Fibroblast of pulmonary artery (primary cell): ENCODE measurements around the gene SEC62.

ENCODE experiments used
- DNase-seq: peaks from one replicate; pipeline ENCODE4 v3.0.0-alpha.2; 2010; ENCODE audit warnings: low read depth
- H3K4me3 ChIP-seq: replicated peaks from 2 replicates; pipeline ENCODE4 v1.5.1; 2011; ENCODE audit warnings: low read depth, mild to moderate bottlenecking, control low read depth, low read length, moderate library complexity
- TF ChIP-seq, protein P1 (sequence below): IDR thresholded peaks from 2 replicates; pipeline ENCODE4 v1.5.1; 2011; ENCODE audit warnings: mild to moderate bottlenecking, control low read depth, low read length, inconsistent platforms; ENCODE audit errors: missing control alignments

The SEC62 gene

DNA sequence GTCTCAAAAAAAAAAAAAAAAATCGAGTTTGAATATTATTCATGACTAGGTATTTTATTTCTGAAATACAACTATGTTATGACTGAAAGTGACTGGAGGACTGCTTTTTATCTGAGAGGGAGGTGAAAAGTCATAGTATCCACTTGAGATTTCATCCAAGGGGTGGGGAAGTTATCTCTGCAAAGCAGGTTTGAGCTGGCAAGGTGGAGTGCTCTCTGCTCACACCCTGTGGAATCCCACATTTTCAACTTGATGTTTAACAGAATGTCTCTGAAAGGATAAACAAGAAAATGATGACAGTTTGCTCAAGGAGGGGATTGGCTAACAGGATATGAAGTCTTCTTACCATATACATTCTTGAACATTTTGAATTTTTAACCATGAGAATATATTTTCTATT lies 27.3 kb upstream of the SEC62 start:
- TF ChIP-seq, protein P1, sequence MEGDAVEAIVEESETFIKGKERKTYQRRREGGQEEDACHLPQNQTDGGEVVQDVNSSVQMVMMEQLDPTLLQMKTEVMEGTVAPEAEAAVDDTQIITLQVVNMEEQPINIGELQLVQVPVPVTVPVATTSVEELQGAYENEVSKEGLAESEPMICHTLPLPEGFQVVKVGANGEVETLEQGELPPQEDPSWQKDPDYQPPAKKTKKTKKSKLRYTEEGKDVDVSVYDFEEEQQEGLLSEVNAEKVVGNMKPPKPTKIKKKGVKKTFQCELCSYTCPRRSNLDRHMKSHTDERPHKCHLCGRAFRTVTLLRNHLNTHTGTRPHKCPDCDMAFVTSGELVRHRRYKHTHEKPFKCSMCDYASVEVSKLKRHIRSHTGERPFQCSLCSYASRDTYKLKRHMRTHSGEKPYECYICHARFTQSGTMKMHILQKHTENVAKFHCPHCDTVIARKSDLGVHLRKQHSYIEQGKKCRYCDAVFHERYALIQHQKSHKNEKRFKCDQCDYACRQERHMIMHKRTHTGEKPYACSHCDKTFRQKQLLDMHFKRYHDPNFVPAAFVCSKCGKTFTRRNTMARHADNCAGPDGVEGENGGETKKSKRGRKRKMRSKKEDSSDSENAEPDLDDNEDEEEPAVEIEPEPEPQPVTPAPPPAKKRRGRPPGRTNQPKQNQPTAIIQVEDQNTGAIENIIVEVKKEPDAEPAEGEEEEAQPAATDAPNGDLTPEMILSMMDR = no peak
- DNase-seq = no peak
- H3K4me3 ChIP-seq = no peak overlapping the region

DNA sequence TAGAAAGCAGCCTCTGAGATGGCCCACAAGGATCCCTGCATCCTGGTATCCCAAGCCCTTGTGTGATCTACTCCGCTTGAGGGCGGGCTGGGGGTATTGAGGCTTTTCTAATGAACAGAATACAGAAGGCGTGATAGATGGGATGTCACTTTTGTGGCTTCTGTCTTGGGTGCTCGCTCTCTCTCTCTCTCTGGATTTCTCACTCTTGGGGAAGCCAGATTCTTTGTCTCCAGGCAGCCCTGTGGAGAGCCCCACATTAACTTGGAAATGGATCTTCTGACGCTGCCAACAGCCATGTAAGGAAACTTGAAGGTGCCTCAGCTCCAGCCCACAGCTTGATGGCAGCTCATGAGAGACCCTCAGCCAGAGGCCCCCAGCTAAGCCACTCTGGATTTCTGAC lies 26.9 kb upstream of the SEC62 start:
- H3K4me3 ChIP-seq = no peak overlapping the region
- no peak for DNase-seq
- TF ChIP-seq, protein P1 = no peak

DNA sequence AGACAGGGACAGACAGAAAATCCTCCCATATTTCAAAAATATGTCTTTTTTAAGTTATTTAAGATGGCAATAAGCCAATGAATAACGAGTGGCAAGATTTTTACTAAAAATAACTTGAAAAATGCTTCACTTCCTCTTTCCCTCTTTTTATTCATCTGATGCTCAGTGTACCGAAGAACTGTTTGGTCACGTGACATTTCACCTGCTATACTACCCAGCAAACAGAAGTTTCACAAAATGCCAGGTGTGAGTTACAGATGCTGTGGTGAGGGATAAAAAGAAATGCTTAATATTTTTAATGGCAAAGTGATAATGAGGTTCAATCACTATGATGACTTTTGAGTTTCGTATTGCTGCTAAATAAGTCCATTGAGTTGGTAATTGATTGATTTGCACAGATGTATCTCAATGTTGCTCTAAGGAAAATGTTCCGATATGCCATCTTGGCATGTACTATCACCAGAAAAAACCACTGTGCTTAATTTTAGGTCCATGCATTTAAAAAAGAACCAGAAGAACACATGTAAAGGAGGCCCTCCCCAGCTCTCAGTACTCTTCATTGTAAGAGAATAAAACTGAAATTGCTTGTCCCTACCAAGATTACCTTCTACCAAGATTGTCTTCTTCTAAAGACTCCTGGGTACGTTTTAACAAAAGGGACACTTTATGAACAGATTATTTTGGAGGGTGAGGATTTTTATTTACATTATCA lies 26.0 kb upstream of the SEC62 start:
- no peak overlapping the region for H3K4me3 ChIP-seq
- DNase-seq = no peak
- TF ChIP-seq, protein P1 = no peak

DNA sequence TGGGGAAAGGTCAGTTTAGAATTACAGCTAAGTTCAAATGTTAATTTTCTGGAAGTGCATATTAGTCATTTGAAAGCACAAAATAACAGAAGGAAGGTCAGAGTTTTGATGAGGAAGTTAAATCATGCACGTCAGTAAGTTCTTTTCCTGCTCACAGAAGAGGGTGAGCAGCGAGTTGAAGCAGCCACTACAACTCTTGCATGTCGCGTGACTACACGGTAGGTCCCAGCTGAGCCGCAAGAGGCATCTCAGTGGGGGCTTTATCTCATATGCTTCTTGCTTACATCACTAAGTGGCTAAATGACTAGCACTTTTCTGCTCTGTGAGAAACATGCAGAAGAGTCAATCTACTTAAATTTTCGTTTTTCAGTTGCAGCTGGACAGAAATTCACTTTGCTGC lies 21.3 kb upstream of the SEC62 start:
- TF ChIP-seq, protein P1 = no peak
- DNase-seq = peak; percentile 12
- H3K4me3 ChIP-seq = no peak overlapping the region

DNA sequence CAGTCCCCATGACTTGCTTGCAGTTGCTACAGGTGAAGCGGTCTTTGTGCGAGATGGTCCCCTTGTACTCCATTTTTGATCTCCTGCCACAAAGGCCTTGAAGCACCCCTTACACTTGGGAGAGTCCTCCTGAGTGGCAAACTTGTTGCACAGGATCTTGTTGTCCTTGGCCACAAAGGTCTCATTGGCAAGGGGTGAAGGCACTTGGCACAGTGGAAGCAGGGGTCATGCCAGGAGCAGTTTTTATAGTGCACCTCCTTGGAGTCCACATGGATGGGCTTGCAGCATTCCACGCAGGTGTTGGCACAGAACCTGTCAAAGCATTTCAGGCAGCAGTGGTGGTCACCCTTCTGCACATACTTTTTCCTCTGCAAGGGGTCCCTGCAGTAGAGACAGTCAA lies 20.3 kb upstream of the SEC62 start:
- no peak overlapping the region for H3K4me3 ChIP-seq
- TF ChIP-seq, protein P1 = no peak
- DNase-seq = no peak

GRCh38 chr3:169948559-169949448 lies 17.8 kb upstream of the SEC62 start:
- TF ChIP-seq, protein P1 = no peak
- DNase-seq = no peak
- no peak overlapping the region for H3K4me3 ChIP-seq

DNA sequence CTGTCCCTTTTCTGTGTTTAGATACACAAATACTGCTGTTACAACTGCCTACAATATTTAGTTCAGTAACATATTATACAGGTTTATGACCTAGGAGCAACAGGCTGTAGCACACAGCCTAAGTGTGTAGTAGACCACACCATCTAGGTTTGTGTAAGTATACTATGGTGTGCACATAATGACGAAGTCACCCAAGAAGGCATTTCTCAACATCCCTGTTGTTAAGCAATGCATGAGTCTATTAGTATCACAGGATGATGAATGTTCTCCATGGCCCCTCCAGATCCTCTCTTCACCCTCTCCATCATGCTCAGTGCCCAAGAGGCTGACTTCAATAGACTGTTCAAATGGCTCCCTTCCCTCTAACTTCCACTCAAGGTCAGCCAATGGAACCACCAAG lies 14.6 kb upstream of the SEC62 start:
- TF ChIP-seq, protein P1 = no peak
- no peak overlapping the region for H3K4me3 ChIP-seq
- peak; percentile 8 for DNase-seq
